ENCODE results near the gene RASGRF1.

RASGRF1 gene

GRCh38 chr15:79032656-79033055 is 57.9 kb downstream of the RASGRF1 start (continued):
- TF ChIP-seq TSHZ2 (CRISPR knock-in tag; IDR thresholded peaks at IDR 0.05) (no peak), PPARA (CRISPR knock-in tag; IDR thresholded peaks at IDR 0.05; ENCODE audit: borderline replicate concordance) (no peak), ZC3H10 (CRISPR knock-in tag; IDR thresholded peaks at IDR 0.05) (no peak), SNAI2 (CRISPR knock-in tag; IDR thresholded peaks at IDR 0.05) (no peak), OSR1 (CRISPR knock-in tag; IDR thresholded peaks at IDR 0.05) (no peak), TCF4 (CRISPR knock-in tag; IDR thresholded peaks at IDR 0.05; ENCODE audit: borderline replicate concordance) (no peak), ZFP3 (CRISPR knock-in tag; IDR thresholded peaks at IDR 0.05) (no peak), CSDC2 (CRISPR knock-in tag; IDR thresholded peaks at IDR 0.05) (no peak), ZFP30 (CRISPR knock-in tag; IDR thresholded peaks at IDR 0.05) (no peak)

GRCh38 chr15:79031821-79032220 is 58.8 kb downstream of the RASGRF1 start:
- TF ChIP-seq PATZ1 (CRISPR knock-in tag; IDR thresholded peaks at IDR 0.05; ENCODE audit: borderline replicate concordance) = no peak
- no peak for TF ChIP-seq ZFP3 (CRISPR knock-in tag; IDR thresholded peaks at IDR 0.05)
- TF ChIP-seq ISL1 (CRISPR knock-in tag; IDR thresholded peaks at IDR 0.05) = no peak
- no peak for TF ChIP-seq TOX (CRISPR knock-in tag; IDR thresholded peaks at IDR 0.05; ENCODE audit: borderline replicate concordance)
- no peak for TF ChIP-seq OSR1 (CRISPR knock-in tag; IDR thresholded peaks at IDR 0.05)
- TF ChIP-seq ESRRG (CRISPR knock-in tag; IDR thresholded peaks at IDR 0.05) = no peak
- TF ChIP-seq TCF4 (CRISPR knock-in tag; IDR thresholded peaks at IDR 0.05; ENCODE audit: borderline replicate concordance) = no peak
- ATAC-seq = no peak

- TF ChIP-seq ZC3H10 (CRISPR knock-in tag; IDR thresholded peaks at IDR 0.05) = no peak
- no peak for TF ChIP-seq ZNF8 (CRISPR knock-in tag; IDR thresholded peaks at IDR 0.05)
- no peak for TF ChIP-seq OSR1 (CRISPR knock-in tag; IDR thresholded peaks at IDR 0.05)
- no peak for ATAC-seq
These were observed 59.4 kb downstream of the RASGRF1 start for GRCh38 chr15:79031201-79031600.

GRCh38 chr15:79030470-79030869 is 60.1 kb downstream of the RASGRF1 start:
- TF ChIP-seq RARB (CRISPR knock-in tag; IDR thresholded peaks at IDR 0.05) (no peak), CSDC2 (CRISPR knock-in tag; IDR thresholded peaks at IDR 0.05) (no peak), ARNTL (CRISPR knock-in tag; IDR thresholded peaks at IDR 0.05; ENCODE audit: borderline replicate concordance, low read depth) (no peak), ZFP3 (CRISPR knock-in tag; IDR thresholded peaks at IDR 0.05) (no peak), ZC3H10 (CRISPR knock-in tag; IDR thresholded peaks at IDR 0.05) (no peak), TOX (CRISPR knock-in tag; IDR thresholded peaks at IDR 0.05; ENCODE audit: borderline replicate concordance) (no peak), PATZ1 (CRISPR knock-in tag; IDR thresholded peaks at IDR 0.05; ENCODE audit: borderline replicate concordance) (no peak), GLIS3 (CRISPR knock-in tag; IDR thresholded peaks at IDR 0.05) (no peak), ZFP30 (CRISPR knock-in tag; IDR thresholded peaks at IDR 0.05) (no peak), CREB5 (CRISPR knock-in tag; IDR thresholded peaks at IDR 0.05; ENCODE audit: low read depth) (no peak)
- ATAC-seq = no peak

- ATAC-seq = peak; percentile 63
- TF ChIP-seq TOX (CRISPR knock-in tag; IDR thresholded peaks at IDR 0.05; ENCODE audit: borderline replicate concordance) (no peak), GLIS3 (CRISPR knock-in tag; IDR thresholded peaks at IDR 0.05) (no peak), POU6F1 (CRISPR knock-in tag; IDR thresholded peaks at IDR 0.05; ENCODE audit: borderline replicate concordance, low read depth) (no peak), SNAI2 (CRISPR knock-in tag; IDR thresholded peaks at IDR 0.05) (no peak), OSR1 (CRISPR knock-in tag; IDR thresholded peaks at IDR 0.05) (no peak), ZC3H10 (CRISPR knock-in tag; IDR thresholded peaks at IDR 0.05) (no peak)
These were observed 62.1 kb downstream of the RASGRF1 start for GRCh38 chr15:79028411-79028964.

Data from SK-N-SH treated with all-trans-retinoic acid at 6 μM for 48 hours (cell line).